Raji (cell line): Measurements from ENCODE around the gene LPCAT4.

Experiments
- POLR2A ChIP-seq: IDR thresholded peaks from 2 replicates; pipeline ENCODE4 v1.6.1; 2011; ENCODE audit warnings: low read depth, low read length, control low read depth; ENCODE audit not compliant: insufficient read depth

LPCAT4 gene

DNA sequence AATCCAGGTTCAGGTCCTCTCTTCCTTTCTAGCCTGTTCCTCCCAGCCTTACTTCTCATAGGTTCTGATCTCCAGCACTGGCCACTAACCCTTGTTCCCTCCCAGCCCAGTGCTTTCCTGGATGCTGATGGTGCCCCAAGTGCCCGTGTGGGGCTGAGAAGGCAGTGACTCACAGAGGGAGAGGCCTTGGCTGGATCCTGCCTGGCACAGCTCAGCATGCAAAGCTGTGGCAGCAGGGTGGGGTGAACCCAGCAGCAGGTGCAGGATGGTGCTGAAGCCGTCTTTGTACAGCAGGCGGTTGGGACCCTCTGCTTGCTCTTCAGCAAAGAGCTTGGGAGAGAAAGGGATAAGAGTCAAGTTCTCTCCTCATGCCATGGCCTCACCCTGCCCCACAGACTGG is 7.6 kb downstream of the LPCAT4 start:
- TF ChIP-seq POLR2A = no peak

DNA sequence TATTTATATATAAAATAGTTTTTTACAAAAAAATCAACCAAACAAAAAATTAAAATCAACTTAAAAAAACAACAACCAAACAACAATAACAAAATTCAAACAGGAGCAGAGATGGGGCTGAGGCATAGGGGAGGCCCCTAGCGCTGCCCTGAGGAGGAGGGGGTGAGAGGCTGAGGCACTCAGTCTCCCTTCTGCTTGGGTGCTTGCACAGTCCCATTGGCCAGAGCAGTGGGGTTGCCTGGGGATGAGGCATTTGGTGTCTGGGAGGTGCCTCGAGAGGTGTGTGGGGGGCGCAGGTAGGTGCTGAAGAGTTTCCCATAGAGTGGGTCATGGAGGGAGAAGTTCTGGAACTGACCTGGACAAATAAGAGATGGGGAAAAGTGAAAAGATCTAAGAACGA is 8.0 kb downstream of the LPCAT4 start:
- no peak for TF ChIP-seq POLR2A

GRCh38 chr15:34358367-34358766 is 8.6 kb downstream of the LPCAT4 start:
- TF ChIP-seq POLR2A = no peak

GRCh38 chr15:34357653-34358052 is 9.3 kb downstream of the LPCAT4 start:
- no peak for TF ChIP-seq POLR2A

GRCh38 chr15:34355241-34355640 is 11.8 kb downstream of the LPCAT4 start:
- TF ChIP-seq POLR2A = no peak

- no peak for TF ChIP-seq POLR2A
Observed at GRCh38 chr15:34354286-34354685, 12.7 kb downstream of the LPCAT4 start.

- TF ChIP-seq POLR2A = no peak
Observed at GRCh38 chr15:34353627-34354026, 13.4 kb downstream of the LPCAT4 start.

DNA sequence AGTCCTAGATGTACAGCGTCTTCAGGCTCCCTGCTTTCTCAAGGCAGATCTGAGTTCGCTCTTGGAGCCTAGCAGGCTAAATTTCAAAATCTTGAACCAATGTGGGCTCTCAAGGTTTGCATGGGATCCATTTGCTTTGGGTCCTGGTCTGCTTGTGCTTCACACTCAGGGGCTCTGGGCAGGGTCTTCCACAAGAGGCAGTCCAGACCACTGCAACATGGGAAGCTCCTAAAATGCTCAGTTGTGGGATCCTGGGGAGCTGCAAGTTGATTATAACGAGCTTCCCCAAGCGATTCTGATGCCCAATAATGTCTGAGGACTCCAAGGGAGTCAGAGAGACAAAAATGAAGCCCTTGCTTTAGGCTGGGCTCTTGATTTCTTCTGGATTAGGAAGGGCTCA is 17.2 kb downstream of the LPCAT4 start:
- no peak for TF ChIP-seq POLR2A

- TF ChIP-seq POLR2A = no peak
Observed at GRCh38 chr15:34348735-34349300, 18.2 kb downstream of the LPCAT4 start.

DNA sequence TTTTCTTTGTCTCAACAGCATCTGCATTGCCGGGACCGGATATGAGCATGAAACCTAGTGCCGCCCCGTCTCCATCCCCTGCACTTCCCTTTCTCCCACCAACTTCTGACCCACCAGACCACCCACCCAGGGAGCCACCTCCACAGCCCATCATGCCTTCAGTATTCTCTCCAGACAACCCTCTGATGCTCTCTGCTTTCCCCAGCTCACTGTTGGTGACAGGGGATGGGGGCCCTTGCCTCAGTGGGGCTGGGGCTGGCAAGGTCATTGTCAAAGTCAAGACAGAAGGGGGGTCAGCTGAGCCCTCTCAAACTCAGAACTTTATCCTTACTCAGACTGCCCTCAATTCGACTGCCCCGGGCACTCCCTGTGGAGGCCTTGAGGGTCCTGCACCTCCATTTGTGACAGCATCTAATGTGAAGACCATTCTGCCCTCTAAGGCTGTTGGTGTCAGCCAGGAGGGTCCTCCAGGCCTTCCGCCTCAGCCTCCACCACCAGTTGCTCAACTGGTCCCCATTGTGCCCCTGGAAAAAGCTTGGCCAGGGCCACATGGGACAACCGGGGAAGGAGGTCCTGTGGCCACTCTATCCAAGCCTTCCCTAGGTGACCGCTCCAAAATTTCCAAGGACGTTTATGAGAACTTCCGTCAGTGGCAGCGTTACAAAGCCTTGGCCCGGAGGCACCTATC is 18.9 kb downstream of the LPCAT4 start:
- no peak for TF ChIP-seq POLR2A

- peak; percentile 97 for TF ChIP-seq POLR2A
Observed at GRCh38 chr15:34342737-34343575, 24.0 kb downstream of the LPCAT4 start, which contains the start of the genes NOP10 and NUTM1. TSS of gene NOP10 (minus strand) at chr15:34343136. CDS start at chr15:34343073, 63 bp downstream. TSS of gene NUTM1 (plus strand) at chr15:34343315. CDS start at chr15:34343697, 382 bp downstream.

GRCh38 chr15:34341381-34342212 is 25.4 kb downstream of the LPCAT4 start:
- TF ChIP-seq POLR2A = no peak

GRCh38 chr15:34339946-34340345 is 27.1 kb downstream of the LPCAT4 start:
- no peak for TF ChIP-seq POLR2A

GRCh38 chr15:34338347-34338746 is 28.6 kb downstream of the LPCAT4 start:
- no peak for TF ChIP-seq POLR2A
